HG03571 (cell line): Measurements from ENCODE around the gene CRISP3.

Source experiments
- ATAC-seq: cut with Tn5 transposase; IDR thresholded peaks from one replicate; pipeline ENCODE4 v1.9.1; 2021; ENCODE audit not compliant: unreplicated experiment

CRISP3 gene

GRCh38 chr6:49693512-49693911, 50.7 kb downstream of the CRISP3 start:
- ATAC-seq, result no peak

GRCh38 chr6:49692534-49692933, 51.7 kb downstream of the CRISP3 start:
- ATAC-seq, result no peak
